GM18861 (cell line): ENCODE measurements around the gene CAMK2G.

Experiments
- ATAC-seq: cut with Tn5 transposase; IDR thresholded peaks from one replicate; pipeline ENCODE4 v1.9.1; 2021; ENCODE audit not compliant: unreplicated experiment

The CAMK2G gene

GRCh38 chr10:73779539-73780197, 94.7 kb downstream of the CAMK2G start:
- no peak for ATAC-seq

DNA sequence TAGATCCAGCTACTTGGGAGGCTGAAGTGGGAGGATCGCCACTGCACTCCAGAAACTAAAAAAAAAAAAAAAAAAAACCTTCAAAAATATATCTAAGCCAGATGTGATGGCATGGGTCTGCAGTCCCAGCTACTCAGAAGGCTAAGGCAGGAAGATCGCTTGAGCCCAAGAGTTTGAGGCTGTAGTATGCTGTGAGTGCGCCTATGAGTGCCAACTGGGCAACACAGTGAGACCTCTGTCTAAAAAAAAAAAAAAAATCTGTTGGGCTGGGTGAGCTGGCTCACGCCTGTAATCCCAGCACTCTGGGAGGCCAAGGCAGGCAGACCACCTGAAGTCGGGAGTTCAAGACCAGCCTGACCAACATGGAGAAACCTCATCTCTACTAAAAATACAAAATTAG, 95.3 kb downstream of the CAMK2G start:
- no peak for ATAC-seq

GRCh38 chr10:73774637-73775036, 99.7 kb downstream of the CAMK2G start:
- no peak for ATAC-seq

DNA sequence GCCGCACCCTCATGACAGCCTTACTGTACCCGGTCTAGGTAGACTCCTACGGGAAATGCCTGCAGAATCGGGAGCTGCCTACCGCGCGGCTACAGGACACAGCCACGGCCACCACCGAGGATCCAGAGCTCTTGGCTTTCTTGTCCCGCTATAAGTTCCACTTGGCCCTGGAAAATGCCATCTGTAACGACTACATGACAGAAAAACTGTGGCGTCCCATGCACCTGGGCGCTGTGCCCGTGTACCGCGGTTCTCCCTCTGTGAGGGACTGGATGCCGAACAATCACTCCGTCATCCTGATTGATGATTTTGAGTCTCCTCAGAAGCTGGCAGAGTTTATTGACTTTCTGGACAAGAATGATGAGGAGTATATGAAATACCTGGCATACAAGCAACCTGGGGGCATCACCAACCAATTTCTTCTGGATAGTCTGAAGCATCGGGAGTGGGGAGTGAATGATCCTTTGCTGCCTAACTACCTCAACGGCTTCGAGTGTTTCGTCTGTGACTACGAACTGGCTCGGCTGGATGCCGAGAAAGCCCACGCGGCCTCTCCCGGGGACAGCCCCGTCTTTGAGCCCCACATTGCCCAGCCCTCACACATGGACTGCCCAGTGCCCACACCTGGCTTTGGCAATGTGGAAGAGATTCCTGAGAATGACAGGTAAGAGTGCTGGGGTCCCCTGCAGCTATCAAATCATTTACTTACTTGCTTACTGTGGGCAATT, 101.0 kb downstream of the CAMK2G start:
- ATAC-seq = no peak

GRCh38 chr10:73772281-73773151, 101.8 kb downstream of the CAMK2G start:
- ATAC-seq = peak; percentile 49

- peak; percentile 34 for ATAC-seq
Measured at GRCh38 chr10:73771722-73772280, 102.6 kb downstream of the CAMK2G start.

DNA sequence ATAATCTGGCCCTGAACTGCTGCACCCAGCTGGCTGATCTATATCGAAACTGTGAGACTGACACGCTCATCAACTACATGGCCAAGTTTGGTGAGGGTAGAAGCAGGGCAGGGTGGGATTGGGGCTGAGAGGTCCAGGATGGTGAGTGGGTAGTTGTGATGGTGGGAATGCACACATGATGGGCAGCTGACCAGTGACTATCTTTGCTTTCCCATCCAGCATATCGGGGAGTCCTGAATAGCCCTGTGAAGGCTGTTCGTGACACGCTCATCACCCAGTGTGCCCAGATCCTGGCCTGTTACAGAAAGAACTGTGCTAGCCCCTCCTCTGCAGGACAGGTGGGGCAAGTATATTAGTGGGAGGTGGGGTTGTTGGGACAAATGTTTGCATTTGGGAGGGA, 105.0 kb downstream of the CAMK2G start:
- no peak for ATAC-seq

- no peak for ATAC-seq
Measured at GRCh38 chr10:73768881-73769280, 105.5 kb downstream of the CAMK2G start.

GRCh38 chr10:73765066-73765465, 109.3 kb downstream of the CAMK2G start:
- ATAC-seq = no peak

GRCh38 chr10:73763343-73763742, 111.0 kb downstream of the CAMK2G start:
- ATAC-seq = no peak

DNA sequence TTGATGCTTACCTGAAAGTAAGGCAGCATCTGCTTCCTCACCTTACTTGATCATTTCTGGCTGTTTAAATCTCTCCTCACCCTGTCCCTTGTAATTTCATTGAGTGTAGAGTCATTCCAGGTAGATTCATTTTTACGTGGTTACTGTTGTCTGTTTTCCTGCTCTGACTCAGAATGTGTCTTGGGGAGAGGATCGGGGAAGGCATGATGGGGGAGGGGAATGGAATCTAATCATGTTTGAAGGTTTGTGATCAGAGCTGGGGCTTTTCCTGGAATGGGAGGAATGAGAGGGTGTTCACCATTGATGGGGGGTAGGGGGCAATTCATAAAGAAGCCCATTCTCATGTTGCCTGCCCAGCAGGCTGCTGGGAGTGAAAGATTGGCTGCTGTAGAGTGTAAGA, 111.4 kb downstream of the CAMK2G start:
- ATAC-seq = no peak
